Keratinocyte (primary cell): ENCODE measurements around the gene PRSS16. TPM values are rescaled to one million over a fixed set of nuclear protein-coding genes. Genes with fewer than 3 reads are reported as not detected.
A peak's percentile ranks its signal among the peaks of the same experiment; 100 is the strongest.

ENCODE experiments used
- DNase-seq: peaks from one replicate; pipeline ENCODE4 v3.0.0-alpha.2; 2011; ENCODE audit warnings: low read depth, missing footprints, low spot score
- FAIRE-seq: peaks from 2 replicates; lab custom pipeline; 2011; peaks lifted over from hg19 to GRCh38; lab: Jason Lieb, UNC
- H2AFZ ChIP-seq: 2 replicates; pipeline ENCODE4 v1.6.0; 2012; ENCODE audit warnings: low read length, control low read depth, inconsistent platforms; ENCODE audit not compliant: control insufficient read depth
- H3K27ac ChIP-seq: 2 replicates; pipeline ENCODE4 v1.5.1; 2011; ENCODE audit warnings: low read length; ENCODE audit not compliant: control insufficient read depth, insufficient read depth
- H3K27me3 ChIP-seq: 3 replicates; pipeline ENCODE4 v1.6.0; 2011; ENCODE audit warnings: low read length; ENCODE audit not compliant: control insufficient read depth, insufficient read depth; ENCODE audit errors: extremely low read depth
- H3K36me3 ChIP-seq, 2 experiments: 2 replicates in 1 of 2; 3 replicates in 1 of 2; pipeline ENCODE4 v1.5.1; 2011; ENCODE audit warnings: low read length in 2 of 2, mild to moderate bottlenecking in 1 of 2; ENCODE audit not compliant: control insufficient read depth in 2 of 2, insufficient read depth in 2 of 2; ENCODE audit errors: extremely low read depth in 1 of 2
- H3K4me1 ChIP-seq: 3 replicates; pipeline ENCODE4 v1.5.1; 2011; ENCODE audit warnings: low read length; ENCODE audit not compliant: control insufficient read depth, insufficient read depth; ENCODE audit errors: extremely low read depth
- H3K4me2 ChIP-seq: 3 replicates; pipeline ENCODE4 v1.6.0; 2011; ENCODE audit warnings: low read depth, low read length; ENCODE audit not compliant: control insufficient read depth, insufficient read depth; ENCODE audit errors: extremely low read depth
- H3K4me3 ChIP-seq, 3 experiments: fragments of 200-600 bp in 1 of 3; sonication (generic) in 1 of 3; 2 replicates in 2 of 3; 3 replicates in 1 of 3; pipeline ENCODE4 v1.5.1; 2011 to 2016; ENCODE audit warnings: low read length in 3 of 3, mild to moderate bottlenecking in 3 of 3, control low read depth in 2 of 3, inconsistent platforms in 1 of 3, low read depth in 1 of 3, mixed read lengths in 1 of 3, mixed run types in 1 of 3, moderate library complexity in 1 of 3; ENCODE audit not compliant: control insufficient read depth in 2 of 3, insufficient read depth in 2 of 3; ENCODE audit errors: extremely low read depth in 1 of 3
- H3K79me2 ChIP-seq: 2 replicates; pipeline ENCODE4 v1.6.0; 2012; ENCODE audit warnings: low read length; ENCODE audit not compliant: control insufficient read depth, insufficient read depth
- H3K9ac ChIP-seq: 3 replicates; pipeline ENCODE4 v1.6.0; 2011; ENCODE audit warnings: low read length; ENCODE audit not compliant: control insufficient read depth, insufficient read depth; ENCODE audit errors: extremely low read depth
- H3K9me1 ChIP-seq: 3 replicates; pipeline ENCODE4 v1.6.0; 2011; ENCODE audit warnings: low read length; ENCODE audit not compliant: control insufficient read depth, insufficient read depth; ENCODE audit errors: extremely low read depth
- H3K9me3 ChIP-seq: 2 replicates; pipeline ENCODE4 v1.5.1; 2012; ENCODE audit warnings: low read depth, low read length; ENCODE audit not compliant: control insufficient read depth
- H4K20me1 ChIP-seq: 3 replicates; pipeline ENCODE4 v1.6.0; 2011; ENCODE audit warnings: low read length; ENCODE audit not compliant: control insufficient read depth, insufficient read depth; ENCODE audit errors: extremely low read depth
- CTCF ChIP-seq, 3 experiments: IDR thresholded peaks in 1 of 3; conservative IDR thresholded peaks in 1 of 3; optimal IDR thresholded peaks in 1 of 3; 2 replicates in 2 of 3; 3 replicates in 1 of 3; pipeline versions ENCODE3 to v1.5.1; 2011; ENCODE audit warnings: low read length in 3 of 3, mild to moderate bottlenecking in 3 of 3, moderate library complexity in 2 of 3, control low read depth in 1 of 3, inconsistent platforms in 1 of 3; ENCODE audit not compliant: insufficient read depth in 2 of 3; ENCODE audit errors: extremely low read depth in 1 of 3
- EZH2 ChIP-seq: IDR thresholded peaks from one replicate; pipeline ENCODE4 v1.6.1; 2012; ENCODE audit warnings: inconsistent platforms, mild to moderate bottlenecking, low read length, moderate library complexity
- dilution Hi-C: fragments of 300-500 bp; cut with MboI; formaldehyde crosslinking; loops from one replicate; pipeline ENCODE4 v1.7.0; 2020; ENCODE audit warnings: low sequenced_read_pairs; ENCODE audit not compliant: extremely low pct_ligation_motif_present
- polyA plus RNA-seq, 5 experiments: library from polyadenylated mRNA; depleted of rRNA in 3 of 5; stranded (reverse) in 3 of 5; stranded (forward) in 1 of 5; unstranded in 1 of 5; fragments of >200 nt; gene quantifications; 1 replicate in 1 of 5; 2 replicates in 3 of 5; 3 replicates in 1 of 5; pipeline versions ENCODE4 v1.2.1 to v1.2.3, GENCODE V29; 2011 to 2012; ENCODE audit warnings: missing spikeins in 2 of 5, low read depth in 1 of 5, low replicate concordance in 1 of 5

The PRSS16 gene
- polyA plus RNA-seq, 1 donor (not counting 4 experiments of a cell fraction or from before 2014, with no cell fraction given): 8.9 TPM

GRCh38 chr6:27260369-27260768 is 12.9 kb downstream of the PRSS16 start:
- Histone ChIP-seq H3K9me1 (no peaks in the 10 kb centered on the region), H3K9ac (no peak overlapping the region), H3K36me3 (no peaks in the 10 kb centered on the region), H3K27ac (no peak overlapping the region), H3K4me1 (no peaks in the 10 kb centered on the region), H3K4me2 (peak overlapping the region; percentile 54), H2AFZ (no peak overlapping the region), H3K4me3 (peak overlapping the region in 1 of 3 experiments; percentile 15), H4K20me1 (no peaks in the 10 kb centered on the region), H3K79me2 (no peaks in the 10 kb centered on the region), H3K9me3 (no peaks in the 10 kb centered on the region), H3K27me3 (no peaks in the 10 kb centered on the region)
- TF ChIP-seq EZH2 (no peak), CTCF (optimal IDR thresholded peaks at IDR 0.05 in 1 of 3, IDR thresholded peaks at IDR 0.05 in 1 of 3, conservative IDR thresholded peaks at IDR 0.05 in 1 of 3; ENCODE audit: extremely low read depth in 1 of 3, insufficient read depth in 2 of 3, low read length in 3 of 3) (no peak)
- no peak for FAIRE-seq
- DNase-seq: no peak
- dilution Hi-C loops: no loop called here

DNA sequence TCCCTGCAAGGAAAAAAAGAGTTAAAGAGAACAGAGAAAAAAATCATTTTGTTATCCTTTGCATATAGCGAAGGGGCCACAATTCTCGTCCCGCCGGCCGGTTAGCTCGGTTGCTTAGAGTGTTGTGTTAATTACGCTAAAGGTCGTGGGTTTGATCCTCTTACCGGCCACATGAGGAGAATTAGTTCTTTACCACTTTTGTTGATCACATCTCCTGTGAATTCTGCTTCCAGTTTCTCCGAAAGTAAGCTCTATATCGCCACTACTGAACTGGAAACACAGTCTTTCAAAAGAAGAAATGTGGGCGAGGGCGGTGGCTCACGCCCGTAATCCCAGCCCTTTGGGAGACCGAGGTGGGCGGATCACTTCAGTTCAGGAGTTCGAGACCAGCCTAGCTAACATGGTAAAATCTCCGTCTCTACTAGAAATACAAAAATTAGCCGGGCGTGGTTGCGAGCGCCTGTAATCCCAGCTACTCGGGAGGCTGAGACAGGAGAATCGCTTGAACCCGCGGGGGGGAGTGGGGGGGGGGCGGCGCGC is 13.4 kb downstream of the PRSS16 start:
- Histone ChIP-seq H3K4me1 (no peaks in the 10 kb centered on the region), H3K4me3 (peak overlapping the region in 1 of 3 experiments; percentile 15), H3K4me2 (peak overlapping the region; percentile 54), H3K9me1 (no peaks in the 10 kb centered on the region), H3K27ac (no peak overlapping the region), H3K36me3 (no peaks in the 10 kb centered on the region), H4K20me1 (no peaks in the 10 kb centered on the region), H3K9me3 (no peaks in the 10 kb centered on the region), H2AFZ (no peak overlapping the region), H3K27me3 (no peaks in the 10 kb centered on the region), H3K9ac (no peak overlapping the region), H3K79me2 (no peaks in the 10 kb centered on the region)
- TF ChIP-seq CTCF (optimal IDR thresholded peaks at IDR 0.05 in 1 of 3, IDR thresholded peaks at IDR 0.05 in 1 of 3, conservative IDR thresholded peaks at IDR 0.05 in 1 of 3; ENCODE audit: extremely low read depth in 1 of 3, insufficient read depth in 2 of 3, low read length in 3 of 3): no peak
- no peak for TF ChIP-seq EZH2
- dilution Hi-C loops: no loop called here
- no peak for DNase-seq
- FAIRE-seq: no peak
